CD4-positive, alpha-beta memory T cell (primary cell): ENCODE results near the gene HSD3B7. TPM values are rescaled to one million over a fixed set of nuclear protein-coding genes. Genes with fewer than 3 reads are reported as not detected.

Source experiments
- CTCF ChIA-PET: fragments of 350-600 bp; sonication (Branson Sonifier 250); formaldehyde crosslinking; loops from one replicate; lab custom pipeline; 2021; ENCODE audit warnings: inconsistent platforms; ENCODE audit not compliant: partially characterized antibody; lab: Charles Lee
- POLR2A ChIA-PET: fragments of 350-600 bp; sonication (Branson Sonifier 250); formaldehyde crosslinking; loops from one replicate; lab custom pipeline; 2021; ENCODE audit not compliant: partially characterized antibody; lab: Charles Lee
- DNase-seq, 5 donors: peaks; one replicate each; pipeline versions ENCODE4 v3.0.0 to v3.0.0-alpha.2; 2020 to 2022; ENCODE audit warnings: mixed read lengths in 1 of 5
- H3K27ac ChIP-seq: one replicate; pipeline ENCODE4 v1.7.0; 2013; ENCODE audit warnings: low read depth, low read length
- H3K27me3 ChIP-seq: 2 replicates; pipeline ENCODE4 v1.7.0; 2013; ENCODE audit warnings: mild to moderate bottlenecking, low read length, moderate library complexity; ENCODE audit not compliant: insufficient read depth
- H3K36me3 ChIP-seq: 2 replicates; pipeline ENCODE4 v1.7.0; 2013; ENCODE audit warnings: mild to moderate bottlenecking, low read length, moderate library complexity; ENCODE audit not compliant: insufficient read depth
- H3K4me1 ChIP-seq: 2 replicates; pipeline ENCODE4 v1.7.0; 2013; ENCODE audit warnings: mild to moderate bottlenecking, low read length, moderate library complexity; ENCODE audit not compliant: insufficient read depth
- H3K4me3 ChIP-seq, 2 donors: one replicate each; pipeline ENCODE4 v1.7.0; 2013; ENCODE audit warnings: low read length in 2 of 2, mild to moderate bottlenecking in 1 of 2
- H3K9me3 ChIP-seq, 2 donors: one replicate each; pipeline ENCODE4 v1.7.0; 2013; ENCODE audit warnings: low read length in 2 of 2, control low read depth in 1 of 2; ENCODE audit not compliant: control insufficient read depth in 1 of 2
- H3K27ac Mint-ChIP-seq, 7 donors: one replicate each; pipeline ENCODE4 v1.8.0; 2020 to 2021; ENCODE audit warnings: mixed read lengths in 7 of 7, mild to moderate bottlenecking in 6 of 7, inconsistent platforms in 3 of 7, moderate library complexity in 3 of 7
- H3K27me3 Mint-ChIP-seq, 2 donors: one replicate each; pipeline ENCODE4 v1.8.0; 2020 to 2021; ENCODE audit warnings: mixed read lengths in 2 of 2
- H3K36me3 Mint-ChIP-seq, 2 donors: one replicate each; pipeline ENCODE4 v1.8.0; 2020 to 2021; ENCODE audit warnings: mixed read lengths in 2 of 2, inconsistent platforms in 1 of 2, mild to moderate bottlenecking in 1 of 2
- H3K4me1 Mint-ChIP-seq, 4 donors: one replicate each; pipeline ENCODE4 v1.8.0; 2020 to 2021; ENCODE audit warnings: mixed read lengths in 4 of 4, mild to moderate bottlenecking in 1 of 4
- H3K4me3 Mint-ChIP-seq, 8 donors: one replicate each; pipeline ENCODE4 v1.8.0; 2020 to 2021; ENCODE audit warnings: mixed read lengths in 8 of 8, mild to moderate bottlenecking in 7 of 8, moderate library complexity in 6 of 8, inconsistent platforms in 3 of 8
- H3K9me3 Mint-ChIP-seq, 8 donors: one replicate each; pipeline ENCODE4 v1.8.0; 2020 to 2021; ENCODE audit warnings: mixed read lengths in 8 of 8, mild to moderate bottlenecking in 5 of 8, inconsistent platforms in 3 of 8, moderate library complexity in 1 of 8
- intact Hi-C: fragments of 100-400 bp; cut with micrococcal nuclease; formaldehyde crosslinking; loops from one replicate; pipeline ENCODE4 v1.15.1; 2023
- polyA plus RNA-seq, 2 donors: library from polyadenylated mRNA; unstranded; fragments of 300-500 nt; fragmentation: Illumina TruSeq; gene quantifications; one replicate each; pipeline ENCODE4 v1.2.3, GENCODE V29; 2021
- total RNA-seq, 2 experiments: library from RNA; stranded (reverse); gene quantifications; one replicate each; pipeline ENCODE4 v1.2.3, GENCODE V29; 2021

Gene HSD3B7
- total and polyA plus RNA-seq, 4 experiments from 2014 or later: 0.08 to 4.3 (median 2.4) TPM

- H3K9me3 ChIP-seq: no peaks in the 10 kb centered on the region
- H3K36me3 ChIP-seq: peaks cover 21% of the 10 kb centered on the region
- peak; percentile 73 to 87 (median 78) for DNase-seq
- H3K36me3 Mint-ChIP-seq: peaks cover 18 to 39% of the 10 kb centered on the region in 2 donors
- peaks cover 0 to 4% (median 0%) of the 10 kb centered on the region in 8 donors for H3K9me3 Mint-ChIP-seq
- peak overlapping the region; percentile 85 to 95 for H3K4me3 ChIP-seq
- POLR2A ChIA-PET: interaction anchor here (0.6 to 2.5 kb wide), 14 partner anchors 9 to 913 kb away, joined by 3 to 16 read pairs (median 4); partner anchors contain the start of genes ARMC5, FUS, KAT8 and STX4
- H3K27ac ChIP-seq: peak overlapping the region; percentile 92
- peak overlapping the region; percentile 98 to 100 (median 99) for H3K27ac Mint-ChIP-seq
- peaks cover 30% of the 10 kb centered on the region for H3K4me1 ChIP-seq
- intact Hi-C loops: loop anchor here (1.0 to 10.0 kb wide), 9 partner anchors 8 to 908 kb away; partner anchors contain the start of genes ARMC5, CTF1, ORAI3 and STX4
- peaks cover 13 to 44% (median 31%) of the 10 kb centered on the region in 4 donors for H3K4me1 Mint-ChIP-seq
- H3K4me3 Mint-ChIP-seq: peak overlapping the region; percentile 95 to 99 (median 96)
- peaks cover 0 to 4% of the 10 kb centered on the region in 2 donors for H3K27me3 Mint-ChIP-seq
- H3K27me3 ChIP-seq: no peaks in the 10 kb centered on the region
- CTCF ChIA-PET: interaction anchor here (5.9 kb wide), 1 partner anchor 15 kb away, joined by 65 read pairs; no protein-coding TSS in a partner anchor
Measured at GRCh38 chr16:30956601-30957455, 28.2 kb upstream of the HSD3B7 start.

GRCh38 chr16:30957456-30958174, 27.4 kb upstream of the HSD3B7 start, which contains the start of gene SETD1A:
Gene SETD1A (plus strand): TSS chr16:30957754. CDS start chr16:30958732, 978 bp downstream.
- ChIA-PET POLR2A (interaction anchor here (0.5 to 2.5 kb wide), 16 partner anchors 8 to 912 kb away, joined by 3 to 16 read pairs (median 4); partner anchors contain the start of genes ARMC5, FUS, KAT8 and STX4), CTCF (no interaction called here)
- Histone ChIP-seq H3K27me3 (no peaks in the 10 kb centered on the region), H3K36me3 (peaks cover 26% of the 10 kb centered on the region), H3K9me3 (no peaks in the 10 kb centered on the region), H3K27ac (peak within 1 kb of the TSS; percentile 92), H3K4me1 (peaks cover 30% of the 10 kb centered on the region), H3K4me3 (peak within 1 kb of the TSS; percentile 85 to 95)
- Mint-ChIP-seq H3K9me3 (peaks cover 0 to 4% (median 0%) of the 10 kb centered on the region in 8 donors), H3K27me3 (peaks cover 0 to 4% of the 10 kb centered on the region in 2 donors), H3K4me3 (peak within 1 kb of the TSS; percentile 95 to 99 (median 96)), H3K36me3 (peaks cover 22 to 45% of the 10 kb centered on the region in 2 donors), H3K27ac (peak within 1 kb of the TSS; percentile 98 to 100 (median 99)), H3K4me1 (peaks cover 13 to 43% (median 31%) of the 10 kb centered on the region in 4 donors)
- DNase-seq: peak; percentile 97 to 98 (median 98)
- intact Hi-C loops: loop anchor here (1.0 to 10.0 kb wide), 9 partner anchors 8 to 907 kb away; partner anchors contain the start of genes ARMC5, CTF1, ORAI3 and STX4

GRCh38 chr16:30958175-30959079, 26.6 kb upstream of the HSD3B7 start:
- Histone ChIP-seq H3K4me1 (peaks cover 28% of the 10 kb centered on the region), H3K9me3 (no peaks in the 10 kb centered on the region), H3K36me3 (peaks cover 35% of the 10 kb centered on the region), H3K27ac (peak overlapping the region; percentile 92), H3K27me3 (no peaks in the 10 kb centered on the region), H3K4me3 (peak overlapping the region in 1 of 2 donors; percentile 95)
- intact Hi-C loops: loop anchor here (5.0 to 10.0 kb wide), 2 partner anchors 39 to 906 kb away; no protein-coding TSS in a partner anchor
- Mint-ChIP-seq H3K36me3 (peaks cover 27 to 52% of the 10 kb centered on the region in 2 donors), H3K9me3 (peaks cover 0 to 4% (median 0%) of the 10 kb centered on the region in 8 donors), H3K27me3 (peaks cover 0 to 4% of the 10 kb centered on the region in 2 donors), H3K4me3 (peak overlapping the region; percentile 86 to 91 (median 90)), H3K4me1 (peaks cover 15 to 42% (median 31%) of the 10 kb centered on the region in 4 donors), H3K27ac (peak overlapping the region; percentile 89 to 95 (median 93))
- DNase-seq: peak in 1 of 5 donors; percentile 73
- ChIA-PET CTCF (interaction anchor here (0.8 to 1.2 kb wide), 2 partner anchors 113 to 184 kb away, joined by 3 read pairs; no protein-coding TSS in a partner anchor), POLR2A (interaction anchor here (0.5 to 2.5 kb wide), 18 partner anchors 7 to 911 kb away, joined by 3 to 16 read pairs (median 4); partner anchors contain the start of genes ARMC5, FUS, KAT8 and STX4)

GRCh38 chr16:30961384-30961783, 23.6 kb upstream of the HSD3B7 start:
- Histone ChIP-seq H3K36me3 (peaks cover 58% of the 10 kb centered on the region), H3K4me1 (peaks cover 23% of the 10 kb centered on the region), H3K27me3 (no peaks in the 10 kb centered on the region), H3K4me3 (no peak overlapping the region), H3K27ac (no peak overlapping the region), H3K9me3 (no peaks in the 10 kb centered on the region)
- H3K4me1 Mint-ChIP-seq: peaks cover 15 to 33% (median 27%) of the 10 kb centered on the region in 4 donors
- no peak overlapping the region for H3K4me3 Mint-ChIP-seq
- CTCF ChIA-PET: interaction anchor here (1.4 to 1.8 kb wide), 2 partner anchors 20 to 24 kb away, joined by 5 to 9 read pairs; partner anchors contain the start of gene HSD3B7
- intact Hi-C loops: no loop called here
- H3K27me3 Mint-ChIP-seq: peaks cover 0 to 4% of the 10 kb centered on the region in 2 donors
- DNase-seq: no peak
- H3K36me3 Mint-ChIP-seq: peaks cover 40 to 73% of the 10 kb centered on the region in 2 donors
- peaks cover 0 to 6% (median 0%) of the 10 kb centered on the region in 8 donors for H3K9me3 Mint-ChIP-seq
- H3K27ac Mint-ChIP-seq: peak overlapping the region in 2 of 7 donors; percentile 69 to 91
- POLR2A ChIA-PET: interaction anchor here (0.6 kb wide), 1 partner anchor 387 kb away, joined by 3 read pairs; no protein-coding TSS in a partner anchor

- Histone ChIP-seq H3K4me1 (peaks cover 9% of the 10 kb centered on the region), H3K9me3 (no peaks in the 10 kb centered on the region), H3K36me3 (peaks cover 67% of the 10 kb centered on the region), H3K4me3 (no peak overlapping the region), H3K27ac (no peak overlapping the region), H3K27me3 (no peaks in the 10 kb centered on the region)
- Mint-ChIP-seq H3K27me3 (no peaks in the 10 kb centered on the region), H3K9me3 (peaks cover 0 to 2% (median 0%) of the 10 kb centered on the region in 8 donors), H3K27ac (peak overlapping the region in 1 of 7 donors; percentile 15), H3K4me3 (no peak overlapping the region), H3K4me1 (peaks cover 16 to 24% (median 17%) of the 10 kb centered on the region in 4 donors), H3K36me3 (peaks cover 50 to 76% of the 10 kb centered on the region in 2 donors)
- intact Hi-C loops: no loop called here
- peak in 1 of 5 donors; percentile 13 for DNase-seq
- CTCF ChIA-PET: interaction anchor here (0.7 kb wide), 1 partner anchor 62 kb away, joined by 3 read pairs; no protein-coding TSS in a partner anchor
- POLR2A ChIA-PET: no interaction called here
Measured at GRCh38 chr16:30963925-30964511, 21.0 kb upstream of the HSD3B7 start.
